Esophagus squamous epithelium (tissue), 4 donors: Measurements from ENCODE around the gene BCL7A.

Experiments used
- CTCF ChIP-seq, 6 experiments: fragments of 450-650 bp in 4 of 6; fragments of 200-600 bp in 2 of 6; sonication (generic) in 2 of 6; IDR thresholded peaks; one replicate each; pipeline ENCODE4 v1.5.1; 2016 to 2019; ENCODE audit warnings: antibody characterized with exemption in 6 of 6, mild to moderate bottlenecking in 4 of 6, moderate library complexity in 4 of 6
- POLR2A ChIP-seq, 4 donors: fragments of 450-650 bp; IDR thresholded peaks; one replicate each; pipeline ENCODE4 v1.6.1; 2017; ENCODE audit warnings: antibody characterized with exemption in 4 of 4, mild to moderate bottlenecking in 4 of 4, moderate library complexity in 3 of 4

- TF ChIP-seq POLR2A (IDR thresholded peaks at IDR 0.05): no peak
- no peak for TF ChIP-seq CTCF (IDR thresholded peaks at IDR 0.05)
These were observed 37.7 kb downstream of the BCL7A start for GRCh38 chr12:122059203-122059960.
